SU-DHL-6 (cell line): ENCODE results near the gene THBS2.

Experiments
- H2AFZ ChIP-seq: fragments of 200-600 bp; sonication (generic); 2 replicates; pipeline ENCODE4 v1.6.1; 2014; ENCODE audit warnings: low read depth, mild to moderate bottlenecking, moderate library complexity, mixed read lengths, antibody characterized with exemption, low read length; ENCODE audit not compliant: severe bottlenecking
- H3F3A ChIP-seq: fragments of 200-600 bp; shearing (Covaris generic); 2 replicates; pipeline ENCODE4 v1.6.0; 2016; ENCODE audit warnings: antibody characterized with exemption, mild to moderate bottlenecking; ENCODE audit not compliant: insufficient read depth
- H3K27ac ChIP-seq: fragments of 200-600 bp; sonication (generic); 2 replicates; pipeline ENCODE4 v1.5.1; 2016; ENCODE audit warnings: low read depth, mild to moderate bottlenecking, low read length, moderate library complexity, mixed read lengths
- H3K27me3 ChIP-seq: fragments of 200-600 bp; sonication (generic), shearing (Covaris generic); 2 replicates; pipeline ENCODE4 v1.6.0; 2014; ENCODE audit warnings: mild to moderate bottlenecking, low read length
- H3K36me3 ChIP-seq: fragments of 200-600 bp; sonication (generic); 2 replicates; pipeline ENCODE4 v1.6.1; 2014; ENCODE audit warnings: mild to moderate bottlenecking, low read length, mixed read lengths
- H3K4me2 ChIP-seq: fragments of 300-600, 200-600 bp; shearing (Covaris generic), sonication (generic); 2 replicates; pipeline ENCODE4 v1.6.0; 2014; ENCODE audit warnings: low read length, low read depth, mild to moderate bottlenecking; ENCODE audit not compliant: poor library complexity, severe bottlenecking
- H3K4me3 ChIP-seq: fragments of 200-600 bp; sonication (generic); 2 replicates; pipeline ENCODE4 v1.5.1; 2014; ENCODE audit warnings: antibody characterized with exemption, low read length, mild to moderate bottlenecking, mixed read lengths; ENCODE audit not compliant: insufficient read depth, poor library complexity, severe bottlenecking
- H3K79me2 ChIP-seq: fragments of 200-600 bp; sonication (generic); 2 replicates; pipeline ENCODE4 v1.6.1; 2014; ENCODE audit warnings: mild to moderate bottlenecking, low read length, moderate library complexity; ENCODE audit not compliant: insufficient read depth
- H3K9ac ChIP-seq: fragments of 200-600 bp; sonication (generic); 2 replicates; pipeline ENCODE4 v1.7.0; 2014; ENCODE audit warnings: mild to moderate bottlenecking, low read length
- H3K9me2 ChIP-seq: fragments of 200-600 bp; sonication (generic); replicated peaks from 2 replicates; pipeline ENCODE4 v1.6.1; 2014; ENCODE audit warnings: low read length; ENCODE audit not compliant: insufficient read depth
- H3K9me3 ChIP-seq: fragments of 200-600 bp; sonication (generic); 2 replicates; pipeline ENCODE4 v1.6.1; 2014; ENCODE audit warnings: low read length, mixed read lengths; ENCODE audit not compliant: insufficient read depth
- H4K20me1 ChIP-seq: fragments of 200-600 bp; sonication (generic); 2 replicates; pipeline ENCODE4 v1.6.1; 2014; ENCODE audit warnings: low read depth, mild to moderate bottlenecking, antibody characterized with exemption, low read length, moderate library complexity, mixed read lengths
- EZH2phosphoT487 ChIP-seq: fragments of 200-600 bp; sonication (generic), shearing (Covaris generic); conservative IDR thresholded peaks from 2 replicates; pipeline ENCODE4 v1.6.1; 2018; ENCODE audit warnings: mild to moderate bottlenecking, antibody characterized with exemption, low read length, moderate library complexity, mixed read lengths
- TF ChIP-seq, protein P1 (sequence below): fragments of 200-600 bp; sonication (generic); IDR thresholded peaks from one replicate; pipeline ENCODE4 v1.5.1; 2017; ENCODE audit warnings: antibody characterized with exemption, mild to moderate bottlenecking, low read length, moderate library complexity; ENCODE audit not compliant: insufficient read depth, poor library complexity, severe bottlenecking

THBS2 gene

DNA sequence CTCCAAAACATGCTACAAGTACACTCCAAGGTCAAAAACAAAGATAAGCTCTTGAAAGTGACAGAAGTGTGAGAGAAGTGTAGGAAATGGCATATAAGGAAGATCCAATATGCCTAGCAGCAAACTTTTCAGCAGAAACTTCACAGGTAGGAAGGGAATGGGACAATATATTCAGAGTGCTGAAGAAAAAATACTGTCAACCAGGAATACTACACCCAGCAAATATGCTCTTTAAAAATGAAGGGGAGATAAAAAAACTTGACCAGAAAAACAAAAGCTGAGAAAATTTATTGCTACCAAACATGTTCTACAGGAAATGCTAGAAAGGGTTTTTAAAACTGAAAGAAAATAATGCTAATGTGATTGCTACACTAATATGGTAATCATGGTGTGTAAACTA, 46.2 kb downstream of the THBS2 start:
- Histone ChIP-seq H3K9ac (no peak overlapping the region), H3K9me2 (no peaks in the 10 kb centered on the region), H3K27me3 (no peaks in the 10 kb centered on the region), H3K79me2 (no peaks in the 10 kb centered on the region), H3K4me2 (no peak overlapping the region), H3K9me3 (no peaks in the 10 kb centered on the region), H4K20me1 (no peaks in the 10 kb centered on the region), H3F3A (no peaks in the 10 kb centered on the region), H3K27ac (no peak overlapping the region), H3K4me3 (no peak overlapping the region), H2AFZ (no peak overlapping the region), H3K36me3 (no peaks in the 10 kb centered on the region)
- TF ChIP-seq EZH2phosphoT487, result no peak
- TF ChIP-seq, protein P1, sequence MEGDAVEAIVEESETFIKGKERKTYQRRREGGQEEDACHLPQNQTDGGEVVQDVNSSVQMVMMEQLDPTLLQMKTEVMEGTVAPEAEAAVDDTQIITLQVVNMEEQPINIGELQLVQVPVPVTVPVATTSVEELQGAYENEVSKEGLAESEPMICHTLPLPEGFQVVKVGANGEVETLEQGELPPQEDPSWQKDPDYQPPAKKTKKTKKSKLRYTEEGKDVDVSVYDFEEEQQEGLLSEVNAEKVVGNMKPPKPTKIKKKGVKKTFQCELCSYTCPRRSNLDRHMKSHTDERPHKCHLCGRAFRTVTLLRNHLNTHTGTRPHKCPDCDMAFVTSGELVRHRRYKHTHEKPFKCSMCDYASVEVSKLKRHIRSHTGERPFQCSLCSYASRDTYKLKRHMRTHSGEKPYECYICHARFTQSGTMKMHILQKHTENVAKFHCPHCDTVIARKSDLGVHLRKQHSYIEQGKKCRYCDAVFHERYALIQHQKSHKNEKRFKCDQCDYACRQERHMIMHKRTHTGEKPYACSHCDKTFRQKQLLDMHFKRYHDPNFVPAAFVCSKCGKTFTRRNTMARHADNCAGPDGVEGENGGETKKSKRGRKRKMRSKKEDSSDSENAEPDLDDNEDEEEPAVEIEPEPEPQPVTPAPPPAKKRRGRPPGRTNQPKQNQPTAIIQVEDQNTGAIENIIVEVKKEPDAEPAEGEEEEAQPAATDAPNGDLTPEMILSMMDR, result no peak

- Histone ChIP-seq H4K20me1 (no peaks in the 10 kb centered on the region), H3K9me3 (no peaks in the 10 kb centered on the region), H3K9ac (no peak overlapping the region), H3K27me3 (no peaks in the 10 kb centered on the region), H3F3A (no peaks in the 10 kb centered on the region), H2AFZ (no peak overlapping the region), H3K79me2 (no peaks in the 10 kb centered on the region), H3K27ac (no peak overlapping the region), H3K4me3 (no peak overlapping the region), H3K36me3 (no peaks in the 10 kb centered on the region), H3K4me2 (no peak overlapping the region), H3K9me2 (no peaks in the 10 kb centered on the region)
- TF ChIP-seq EZH2phosphoT487, result no peak
- TF ChIP-seq, protein P1, result no peak
Measured at GRCh38 chr6:169205176-169206160, 48.2 kb downstream of the THBS2 start.

- Histone ChIP-seq H3K4me3 (no peak overlapping the region), H4K20me1 (no peaks in the 10 kb centered on the region), H3K36me3 (no peaks in the 10 kb centered on the region), H3K9ac (no peak overlapping the region), H2AFZ (no peak overlapping the region), H3K4me2 (no peak overlapping the region), H3K27ac (no peak overlapping the region), H3F3A (no peaks in the 10 kb centered on the region), H3K9me2 (no peaks in the 10 kb centered on the region), H3K27me3 (no peaks in the 10 kb centered on the region), H3K79me2 (no peaks in the 10 kb centered on the region), H3K9me3 (no peaks in the 10 kb centered on the region)
- no peak for TF ChIP-seq EZH2phosphoT487
- TF ChIP-seq, protein P1, result no peak
Measured at GRCh38 chr6:169204167-169204566, 49.5 kb downstream of the THBS2 start.
